SK-N-SH (cell line): ENCODE results near the gene CPN1. TPM values are rescaled to one million over a fixed set of nuclear protein-coding genes. Genes with fewer than 3 reads are reported as not detected.
A peak's percentile ranks its signal among the peaks of the same experiment; 100 is the strongest.

Experiments used
- CTCF ChIA-PET: fragments of 300-600, 350-600 bp; formaldehyde crosslinking; extraction: SDS; loops from one replicate; lab custom pipeline; 2021; lab: Yijun Ruan, JAX
- POLR2A ChIA-PET: fragments of 350-600 bp; sonication (Branson Sonifier 250); formaldehyde crosslinking; extraction: SDS; loops from one replicate; lab custom pipeline; 2020; ENCODE audit warnings: antibody characterized with exemption, inconsistent platforms; lab: Yijun Ruan, JAX
- DNase-seq: peaks from one replicate; pipeline ENCODE4 v3.0.0; 2012
- H2AFZ ChIP-seq: fragments of 200-600 bp; sonication (generic); 2 replicates; pipeline ENCODE4 v1.8.1; 2016; ENCODE audit warnings: antibody characterized with exemption, mild to moderate bottlenecking, low read depth
- H3F3A ChIP-seq: fragments of 200-600 bp; sonication (generic); replicated peaks from 2 replicates; pipeline ENCODE3; 2016; ENCODE audit warnings: antibody characterized with exemption, mild to moderate bottlenecking; ENCODE audit not compliant: insufficient read depth
- H3K27ac ChIP-seq, 2 experiments: fragments of 200-500 bp in 1 of 2; fragments of 200-600 bp in 1 of 2; sonication (Bioruptor generic) in 1 of 2; sonication (generic), shearing (Covaris generic) in 1 of 2; 2 replicates each; pipeline versions ENCODE4 v1.5.1 to v1.6.1; 2014 to 2016; ENCODE audit warnings: low read depth in 2 of 2, inconsistent platforms in 1 of 2, low read length in 1 of 2, mild to moderate bottlenecking in 1 of 2, mixed read lengths in 1 of 2
- H3K27me3 ChIP-seq: fragments of 200-600 bp; sonication (generic), shearing (Covaris generic); 2 replicates; pipeline ENCODE4 v1.6.1; 2016; ENCODE audit warnings: mixed run types; ENCODE audit not compliant: insufficient read depth
- H3K36me3 ChIP-seq, 2 experiments: fragments of 200-500 bp in 1 of 2; fragments of 200-600 bp in 1 of 2; sonication (Bioruptor generic) in 1 of 2; sonication (generic) in 1 of 2; replicated peaks in 1 of 2; 2 replicates each; pipeline versions ENCODE3 to v1.5.1; 2014 to 2016; ENCODE audit warnings: low read length in 1 of 2, mild to moderate bottlenecking in 1 of 2; ENCODE audit not compliant: insufficient read depth in 2 of 2, control insufficient read depth in 1 of 2
- H3K4me1 ChIP-seq, 2 experiments: fragments of 200-500 bp in 1 of 2; fragments of 200-600 bp in 1 of 2; sonication (Bioruptor generic) in 1 of 2; sonication (generic), shearing (Covaris generic) in 1 of 2; 2 replicates each; pipeline versions ENCODE4 v1.5.1 to v1.6.1; 2014 to 2016; ENCODE audit warnings: low read depth in 1 of 2, low read length in 1 of 2, mixed run types in 1 of 2; ENCODE audit not compliant: insufficient read depth in 2 of 2, control insufficient read depth in 1 of 2
- H3K4me2 ChIP-seq: fragments of 200-600 bp; sonication (generic), shearing (Covaris generic); 2 replicates; pipeline ENCODE4 v1.6.1; 2017; ENCODE audit warnings: mixed run types
- H3K4me3 ChIP-seq, 2 experiments: fragments of 200-500 bp in 1 of 2; fragments of 200-600 bp in 1 of 2; sonication (Bioruptor generic) in 1 of 2; sonication (generic), shearing (Covaris generic) in 1 of 2; 2 replicates each; pipeline versions ENCODE4 v1.5.1 to v1.8.1; 2014 to 2016; ENCODE audit warnings: low read depth in 2 of 2, inconsistent platforms in 1 of 2, low read length in 1 of 2, mild to moderate bottlenecking in 1 of 2, mixed read lengths in 1 of 2, moderate library complexity in 1 of 2
- H3K79me2 ChIP-seq: fragments of 200-600 bp; sonication (generic); 2 replicates; pipeline ENCODE4 v1.8.1; 2017; ENCODE audit warnings: mild to moderate bottlenecking; ENCODE audit not compliant: insufficient read depth
- H3K9ac ChIP-seq: fragments of 200-600 bp; sonication (generic); 2 replicates; pipeline ENCODE4 v1.6.1; 2017; ENCODE audit warnings: mixed run types
- H3K9me2 ChIP-seq: fragments of 200-600 bp; sonication (generic); 2 replicates; pipeline ENCODE4 v1.6.1; 2017; ENCODE audit warnings: mixed run types
- H3K9me3 ChIP-seq: fragments of 200-600 bp; sonication (generic); 2 replicates; pipeline ENCODE4 v1.6.1; 2017; ENCODE audit warnings: mixed run types, mild to moderate bottlenecking, moderate library complexity
- H4K20me1 ChIP-seq: fragments of 200-600 bp; sonication (generic); 2 replicates; pipeline ENCODE4 v1.6.1; 2017; ENCODE audit warnings: mild to moderate bottlenecking, mixed run types; ENCODE audit not compliant: insufficient read depth
- FOSL2 ChIP-seq: IDR thresholded peaks from 2 replicates; pipeline ENCODE4 v1.4.0; 2012; ENCODE audit warnings: low read depth, mild to moderate bottlenecking, moderate library complexity, borderline replicate concordance
- GABPA ChIP-seq: IDR thresholded peaks from 2 replicates; pipeline ENCODE4 v1.4.0; 2012; ENCODE audit warnings: low read depth, mild to moderate bottlenecking
- GATA2 ChIP-seq: sonication (generic); formaldehyde crosslinking; IDR thresholded peaks from 2 replicates; pipeline ENCODE4 v1.5.0; 2020; ENCODE audit warnings: mild to moderate bottlenecking, missing genetic modification reagents
- JUND ChIP-seq: IDR thresholded peaks from 2 replicates; pipeline ENCODE4 v1.4.0; 2012
- MAX ChIP-seq: IDR thresholded peaks from 2 replicates; pipeline ENCODE4 v1.4.0; 2012; ENCODE audit warnings: low read depth
- MEF2A ChIP-seq: IDR thresholded peaks from 2 replicates; pipeline ENCODE4 v1.4.0; 2012; ENCODE audit warnings: low read depth, borderline replicate concordance
- MXI1 ChIP-seq: IDR thresholded peaks from 2 replicates; pipeline ENCODE4 v1.6.1; 2012; ENCODE audit warnings: mild to moderate bottlenecking, low read depth, low read length, improper control_type of control experiment
- NRF1 ChIP-seq: IDR thresholded peaks from 2 replicates; pipeline ENCODE4 v1.6.1; 2012; ENCODE audit warnings: low read depth, mild to moderate bottlenecking, low read length
- POLR2AphosphoS5 ChIP-seq: IDR thresholded peaks from 2 replicates; pipeline ENCODE4 v1.6.1; 2012; ENCODE audit warnings: low read depth, low read length
- RAD21 ChIP-seq: IDR thresholded peaks from 2 replicates; pipeline ENCODE4 v1.6.1; 2012; ENCODE audit warnings: mild to moderate bottlenecking, low read length
- RCOR1 ChIP-seq: fragments of 150-350 bp; IDR thresholded peaks from 2 replicates; pipeline ENCODE4 v1.6.1; 2017; ENCODE audit warnings: antibody characterized with exemption, low read length
- RFX5 ChIP-seq: IDR thresholded peaks from 2 replicates; pipeline ENCODE4 v1.6.1; 2012; ENCODE audit warnings: mild to moderate bottlenecking, improper control_type of control experiment, low read length
- RXRA ChIP-seq: IDR thresholded peaks from 2 replicates; pipeline ENCODE4 v1.4.0; 2012; ENCODE audit warnings: low read depth, mild to moderate bottlenecking, borderline replicate concordance
- SIN3A ChIP-seq: IDR thresholded peaks from 2 replicates; pipeline ENCODE4 v1.6.1; 2012; ENCODE audit warnings: low read depth, mild to moderate bottlenecking, low read length, moderate library complexity, borderline replicate concordance
- SMC3 ChIP-seq: IDR thresholded peaks from 2 replicates; pipeline ENCODE4 v1.6.1; 2012; ENCODE audit warnings: low read depth, low read length, improper control_type of control experiment
- TAF1 ChIP-seq: IDR thresholded peaks from 2 replicates; pipeline ENCODE4 v1.6.1; 2012; ENCODE audit warnings: low read depth, mild to moderate bottlenecking, low read length, moderate library complexity, borderline replicate concordance
- WGBS: methylation state at CpG from one replicate; pipeline ENCODE4 v1.1.6; 2017; ENCODE audit warnings: low lambda C conversion rate; 5-methylcytosine and 5-hydroxymethylcytosine counted together
- polyA plus RNA-seq, 3 experiments: library from polyadenylated mRNA; depleted of rRNA; stranded (reverse); fragments of >200 nt; gene quantifications; 2 replicates each; pipeline ENCODE4 v1.2.3, GENCODE V29; 2012

The CPN1 gene
- polyA plus RNA-seq, 1 of the 3 experiments (the other 2 are of a cell fraction) = not detected

DNA sequence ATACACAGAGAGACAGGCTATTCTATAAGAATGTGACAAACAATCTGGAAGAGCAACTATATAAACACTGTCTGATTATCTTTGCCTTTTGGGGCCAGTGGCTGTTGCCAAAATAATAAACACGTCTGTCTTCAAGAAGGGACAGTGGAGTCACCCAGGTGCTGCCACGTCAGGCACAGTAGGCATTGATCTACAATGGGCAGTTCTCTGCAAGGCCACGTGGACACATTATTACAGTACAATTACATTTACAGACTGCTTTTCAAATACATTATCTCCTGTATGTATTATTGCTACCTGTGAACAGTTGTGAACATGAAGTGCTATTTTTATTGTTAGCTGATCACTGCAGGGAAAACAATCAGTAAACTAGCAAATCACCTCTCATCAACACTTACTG is 86.0 kb downstream of the CPN1 start (continued):
- TF ChIP-seq MEF2A (no peak), FOSL2 (no peak), RFX5 (no peak), RCOR1 (no peak), JUND (no peak), TAF1 (no peak), MAX (no peak), GATA2 (CRISPR knock-in tag) (no peak)

DNA sequence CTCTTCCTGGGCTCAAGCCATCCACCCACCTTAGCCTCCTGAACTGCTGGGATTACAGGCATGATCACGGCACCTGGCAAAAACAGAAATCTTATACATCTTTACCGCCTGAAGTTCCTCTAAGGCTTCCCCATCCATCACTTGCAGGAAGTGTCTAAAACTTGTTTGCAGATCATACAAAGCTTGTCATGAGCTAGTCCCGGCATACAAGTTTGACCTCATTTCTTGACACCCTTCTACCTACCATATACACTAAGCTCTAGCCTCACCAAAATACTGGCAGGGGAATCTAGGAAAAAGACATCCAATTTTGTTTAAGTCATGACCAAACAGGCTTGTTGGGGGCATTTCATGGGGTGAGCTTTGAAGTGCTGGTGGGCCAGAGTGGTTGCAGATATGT is 86.4 kb downstream of the CPN1 start:
- no peak for DNase-seq
- H3K27ac ChIP-seq = peak overlapping the region in 1 of 2 experiments; percentile 83; a peak in 1 of 4 replicates
- POLR2A ChIA-PET = no interaction called here

GRCh38 chr10:99994801-99995200 is 86.9 kb downstream of the CPN1 start:
- no peak for DNase-seq
- H3F3A ChIP-seq = peaks cover 35% of the 10 kb centered on the region
- peaks cover 4 to 52% of the 10 kb centered on the region in 2 experiments for H3K4me1 ChIP-seq
- no peak overlapping the region for H3K4me3 ChIP-seq
- H3K27ac ChIP-seq = peak overlapping the region in 1 of 2 experiments; percentile 83; a peak in 3 of 4 replicates
- H3K36me3 ChIP-seq = peaks cover 2 to 50% of the 10 kb centered on the region in 2 experiments
- WGBS = 91% methylated on average over 5 of the region's 5 CpGs
- H3K9me3 ChIP-seq = no peaks in the 10 kb centered on the region
- H2AFZ ChIP-seq = no peak overlapping the region
- ChIA-PET CTCF (interaction anchor here (0.5 to 8.5 kb wide), 4 partner anchors 11 to 1335 kb away, joined by 3 to 64 read pairs (median 7); partner anchors contain the start of gene DNMBP), POLR2A (interaction anchor here (0.6 kb wide), 1 partner anchor 1665 kb away, joined by 4 read pairs; no protein-coding TSS in a partner anchor)
- no peaks in the 10 kb centered on the region for H3K27me3 ChIP-seq
- peaks cover 93% of the 10 kb centered on the region for H4K20me1 ChIP-seq
- H3K4me2 ChIP-seq = peak overlapping the region; percentile 13; the same call in 1 of the 2 replicates
- no peak overlapping the region for H3K9ac ChIP-seq
- no peak for TF ChIP-seq POLR2AphosphoS5
- no peak for TF ChIP-seq RFX5
- no peak for TF ChIP-seq SMC3
- TF ChIP-seq GABPA = no peak
- no peak for TF ChIP-seq SIN3A
- no peak for TF ChIP-seq MXI1
- TF ChIP-seq MAX = no peak
- no peak for TF ChIP-seq NRF1
- TF ChIP-seq RAD21 = no peak
- no peak for TF ChIP-seq RCOR1
- TF ChIP-seq TAF1 = no peak
- H3K79me2 ChIP-seq = peaks cover 100% of the 10 kb centered on the region
- no peaks in the 10 kb centered on the region for H3K9me2 ChIP-seq

More for the DNA sequence above, 86.4 kb downstream of the CPN1 start:
- Histone ChIP-seq H3K9me3 (no peaks in the 10 kb centered on the region), H3K9me2 (no peaks in the 10 kb centered on the region), H3K36me3 (peaks cover 3 to 52% of the 10 kb centered on the region in 2 experiments), H3K9ac (no peak overlapping the region), H3K4me2 (peak overlapping the region; percentile 56; the same call in 1 of the 2 replicates), H3K4me1 (peaks cover 4 to 52% of the 10 kb centered on the region in 2 experiments), H4K20me1 (peaks cover 93% of the 10 kb centered on the region), H3K79me2 (peaks cover 100% of the 10 kb centered on the region), H3K27me3 (no peaks in the 10 kb centered on the region), H3F3A (peaks cover 35% of the 10 kb centered on the region), H3K4me3 (no peak overlapping the region), H2AFZ (no peak overlapping the region)
- 96% methylated on average over 3 of the region's 3 CpGs for WGBS
- CTCF ChIA-PET = interaction anchor here (0.5 to 8.5 kb wide), 4 partner anchors 11 to 1336 kb away, joined by 3 to 64 read pairs (median 7); partner anchors contain the start of gene DNMBP
- TF ChIP-seq GATA2 (CRISPR knock-in tag) = no peak
- TF ChIP-seq RXRA = no peak
